Fibroblast of lung (primary cell): ENCODE measurements around the gene SLC38A8.

Source experiments
- CTCF ChIP-seq, 2 donors: IDR thresholded peaks in 1 of 2; conservative IDR thresholded peaks in 1 of 2; 1 replicate in 1 of 2; 2 replicates in 1 of 2; pipeline ENCODE4 v1.5.1; 2011 to 2012; ENCODE audit warnings: low read length in 2 of 2, control low read depth in 1 of 2, inconsistent platforms in 1 of 2, low read depth in 1 of 2, mild to moderate bottlenecking in 1 of 2
- EZH2 ChIP-seq: IDR thresholded peaks from 2 replicates; pipeline ENCODE4 v1.5.1; 2012; ENCODE audit warnings: low read length, control low read depth, mild to moderate bottlenecking; ENCODE audit errors: missing control alignments

- TF ChIP-seq CTCF (conservative IDR thresholded peaks at IDR 0.05 in 1 of 2, IDR thresholded peaks at IDR 0.05 in 1 of 2; ENCODE audit: low read depth in 1 of 2, low read length in 2 of 2) (no peak), EZH2 (no peak)
Measured at GRCh38 chr16:84054271-84054670, 11.7 kb upstream of the SLC38A8 start.
